OCI-LY3 (cell line): ENCODE data around the gene LAMC2.

Experiments
- EZH2phosphoT487 ChIP-seq: fragments of 200-600 bp; shearing (Covaris generic); IDR thresholded peaks from 2 replicates; pipeline ENCODE4 v1.6.1; 2018; ENCODE audit warnings: antibody characterized with exemption, mixed run types, low read depth
- TF ChIP-seq, protein P1 (sequence below): fragments of 200-600, 300-600 bp; sonication (generic); IDR thresholded peaks from 2 replicates; pipeline ENCODE4 v1.5.1; 2014; ENCODE audit warnings: antibody characterized with exemption, low read length, low read depth

DNA sequence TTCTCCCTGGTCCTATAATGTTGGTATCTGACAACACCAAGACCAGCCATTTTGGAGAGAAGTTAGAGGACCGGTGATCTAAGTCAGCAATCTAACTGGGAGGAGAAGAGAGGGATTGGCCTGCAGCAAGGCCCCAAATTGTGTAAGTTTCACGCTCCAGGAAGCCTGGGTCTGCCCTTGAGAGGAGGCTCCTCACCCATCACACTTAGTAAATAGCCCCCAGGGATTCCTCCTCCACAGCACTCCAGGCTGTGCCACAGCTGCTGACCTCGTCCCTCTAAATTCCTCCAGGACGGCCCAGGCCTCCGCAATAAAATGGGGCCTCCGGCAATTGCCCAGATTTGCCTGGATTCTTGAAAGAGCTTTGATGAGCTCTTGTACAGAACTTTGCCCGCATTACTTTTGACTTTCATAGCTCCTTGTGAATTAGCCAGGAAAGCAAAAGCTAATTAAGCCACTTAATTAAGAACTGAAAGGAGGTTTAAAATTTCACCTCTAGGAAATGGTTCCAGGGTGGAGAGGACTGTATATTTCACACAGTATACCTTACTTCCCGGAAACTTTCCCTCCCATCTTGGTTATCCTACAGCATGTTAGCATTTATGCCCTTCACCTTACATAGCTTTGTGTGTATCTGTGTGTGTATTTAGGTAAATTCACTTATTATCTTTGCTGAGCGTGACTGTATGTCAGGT is 90.5 kb downstream of the LAMC2 start:
- TF ChIP-seq, protein P1, sequence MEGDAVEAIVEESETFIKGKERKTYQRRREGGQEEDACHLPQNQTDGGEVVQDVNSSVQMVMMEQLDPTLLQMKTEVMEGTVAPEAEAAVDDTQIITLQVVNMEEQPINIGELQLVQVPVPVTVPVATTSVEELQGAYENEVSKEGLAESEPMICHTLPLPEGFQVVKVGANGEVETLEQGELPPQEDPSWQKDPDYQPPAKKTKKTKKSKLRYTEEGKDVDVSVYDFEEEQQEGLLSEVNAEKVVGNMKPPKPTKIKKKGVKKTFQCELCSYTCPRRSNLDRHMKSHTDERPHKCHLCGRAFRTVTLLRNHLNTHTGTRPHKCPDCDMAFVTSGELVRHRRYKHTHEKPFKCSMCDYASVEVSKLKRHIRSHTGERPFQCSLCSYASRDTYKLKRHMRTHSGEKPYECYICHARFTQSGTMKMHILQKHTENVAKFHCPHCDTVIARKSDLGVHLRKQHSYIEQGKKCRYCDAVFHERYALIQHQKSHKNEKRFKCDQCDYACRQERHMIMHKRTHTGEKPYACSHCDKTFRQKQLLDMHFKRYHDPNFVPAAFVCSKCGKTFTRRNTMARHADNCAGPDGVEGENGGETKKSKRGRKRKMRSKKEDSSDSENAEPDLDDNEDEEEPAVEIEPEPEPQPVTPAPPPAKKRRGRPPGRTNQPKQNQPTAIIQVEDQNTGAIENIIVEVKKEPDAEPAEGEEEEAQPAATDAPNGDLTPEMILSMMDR = no peak
- no peak for TF ChIP-seq EZH2phosphoT487
